LNCaP clone FGC (cell line): ENCODE data around the gene OPCML.

Experiments used
- DNase-seq: peaks from one replicate; pipeline ENCODE4 v3.0.0-alpha.2; 2011; ENCODE audit warnings: low read depth
- H3K4me3 ChIP-seq: 2 replicates; pipeline ENCODE4 v1.5.1; 2011; ENCODE audit warnings: mild to moderate bottlenecking, low read depth, low read length, control low read depth
- CTCF ChIP-seq: IDR thresholded peaks from 2 replicates; pipeline ENCODE4 v1.5.1; 2012; ENCODE audit warnings: mild to moderate bottlenecking; ENCODE audit not compliant: control insufficient read depth, insufficient read depth; ENCODE audit errors: extremely low read depth

The OPCML gene

GRCh38 chr11:132665205-132665604 is 867.1 kb downstream of the OPCML start:
- DNase-seq, result no peak
- no peak for TF ChIP-seq CTCF
- no peak overlapping the region for H3K4me3 ChIP-seq

GRCh38 chr11:132658696-132659095 is 873.6 kb downstream of the OPCML start:
- no peak overlapping the region for H3K4me3 ChIP-seq
- DNase-seq, result no peak
- TF ChIP-seq CTCF, result no peak

- no peak for DNase-seq
- no peak for TF ChIP-seq CTCF
These were observed 874.3 kb downstream of the OPCML start for GRCh38 chr11:132658004-132658403.

GRCh38 chr11:132655187-132655855 is 877.0 kb downstream of the OPCML start:
- H3K4me3 ChIP-seq, result no peak overlapping the region
- TF ChIP-seq CTCF, result no peak
- DNase-seq, result no peak

More at GRCh38 chr11:132658004-132658403, 874.3 kb downstream of the OPCML start:
- no peak overlapping the region for H3K4me3 ChIP-seq

- no peak for TF ChIP-seq CTCF
- no peak overlapping the region for H3K4me3 ChIP-seq
- DNase-seq, result no peak
These were observed 879.1 kb downstream of the OPCML start for GRCh38 chr11:132653237-132653636.

GRCh38 chr11:132650969-132651720 is 881.2 kb downstream of the OPCML start:
- no peak for TF ChIP-seq CTCF

More at GRCh38 chr11:132650969-132651720, 881.2 kb downstream of the OPCML start:
- no peak overlapping the region for H3K4me3 ChIP-seq
- DNase-seq, result no peak
